ENCODE data around the gene TCF3.
"Not testable (repeated sequence)": the region's sequence is repeated elsewhere in the genome, so short reads cannot be mapped to it uniquely, and the experiment has no call there.

The TCF3 gene

GRCh38 chr19:1652471-1653299, at the start of gene TCF3:
TSS of gene TCF3 (minus strand) at chr19:1652615. CDS start at chr19:1650248, 2,367 bp downstream.
- DNase-seq: peak; percentile 99

GRCh38 chr19:1700733-1701663, 48.6 kb upstream of the TCF3 start:
- DNase-seq: no peak

- no peak for DNase-seq
Measured at GRCh38 chr19:1699998-1700732, 47.8 kb upstream of the TCF3 start.

- no peak for DNase-seq
Measured at GRCh38 chr19:1699386-1699785, 47.0 kb upstream of the TCF3 start.

GRCh38 chr19:1698636-1699035, 46.2 kb upstream of the TCF3 start:
- DNase-seq: no peak

GRCh38 chr19:1695481-1695880, 43.1 kb upstream of the TCF3 start:
- not testable (repeated sequence) for DNase-seq

- no peak for DNase-seq
Measured at GRCh38 chr19:1691589-1692290, 39.3 kb upstream of the TCF3 start.

- DNase-seq: peak; percentile 67
Measured at GRCh38 chr19:1690699-1691307, 38.4 kb upstream of the TCF3 start.

GRCh38 chr19:1685785-1686184, 33.4 kb upstream of the TCF3 start:
- DNase-seq: not testable (repeated sequence)

GRCh38 chr19:1685046-1685445, 32.6 kb upstream of the TCF3 start:
- no peak for DNase-seq

GRCh38 chr19:1684573-1684912, 32.1 kb upstream of the TCF3 start:
- no peak for DNase-seq

- no peak for DNase-seq
Measured at GRCh38 chr19:1683869-1684572, 31.6 kb upstream of the TCF3 start.

GRCh38 chr19:1680976-1681375, 28.6 kb upstream of the TCF3 start:
- DNase-seq: no peak

GRCh38 chr19:1678073-1678472, 25.7 kb upstream of the TCF3 start:
- DNase-seq: no peak

- no peak for DNase-seq
Measured at GRCh38 chr19:1676351-1677266, 24.2 kb upstream of the TCF3 start.

- DNase-seq: no peak
Measured at GRCh38 chr19:1675633-1676350, 23.4 kb upstream of the TCF3 start.

GRCh38 chr19:1674293-1674679, 21.9 kb upstream of the TCF3 start:
- DNase-seq: no peak

GRCh38 chr19:1673645-1674292, 21.4 kb upstream of the TCF3 start:
- no peak for DNase-seq

Measured in activated CD4-positive, alpha-beta T cell treated with anti-CD3 and anti-CD28 coated beads, Interleukin-2, amount 50 U/mL, for 1 hour (primary cell).